Uterus (tissue), 4 donors: ENCODE results near the gene COL23A1. TPM values are rescaled to one million over a fixed set of nuclear protein-coding genes. Genes with fewer than 3 reads are reported as not detected.

Experiments used
- DNase-seq, 2 donors: peaks; one replicate each; pipeline ENCODE4 v3.0.0-alpha.2; 2019 to 2020
- H3K27ac ChIP-seq, 2 donors: fragments of 200-600 bp; sonication (generic); 1 replicate in 1 of 2; 2 replicates in 1 of 2; pipeline ENCODE4 v1.5.1; 2016 to 2018
- H3K27me3 ChIP-seq, 2 donors: fragments of 200-600 bp; sonication (generic); one replicate each; pipeline ENCODE4 v1.5.1; 2018 to 2019; ENCODE audit warnings: control low read depth in 1 of 2
- H3K36me3 ChIP-seq, 2 donors: fragments of 200-600 bp; sonication (generic); one replicate each; pipeline ENCODE4 v1.5.1; 2019; ENCODE audit warnings: control low read depth in 1 of 2
- H3K4me1 ChIP-seq, 2 donors: fragments of 200-600 bp; sonication (generic); one replicate each; pipeline ENCODE4 v1.5.1; 2018 to 2019; ENCODE audit warnings: control low read depth in 1 of 2
- H3K4me3 ChIP-seq, 2 donors: fragments of 200-600 bp; sonication (generic); 1 replicate in 1 of 2; 2 replicates in 1 of 2; pipeline ENCODE4 v1.5.1; 2018 to 2019; ENCODE audit warnings: mild to moderate bottlenecking in 1 of 2
- H3K9me3 ChIP-seq, 2 donors: fragments of 200-600 bp; sonication (generic); one replicate each; pipeline ENCODE4 v1.5.1; 2019; ENCODE audit warnings: control low read depth in 1 of 2
- POLR2A ChIP-seq, 2 donors: fragments of 450-650 bp; IDR thresholded peaks; one replicate each; pipeline ENCODE4 v1.6.1; 2016; ENCODE audit warnings: antibody characterized with exemption in 2 of 2, mild to moderate bottlenecking in 1 of 2, moderate library complexity in 1 of 2
- intact Hi-C: fragments of 100-400 bp; cut with DNase I; formaldehyde crosslinking; loops from one replicate; pipeline ENCODE4 v1.15.1; 2023; ENCODE audit warnings: low total_unique reads
- total RNA-seq, 4 donors: library from RNA; depleted of rRNA in 3 of 4; stranded (reverse); fragments of >200 nt in 3 of 4; gene quantifications; one replicate each; pipeline versions ENCODE4 v1.1.0 to v1.2.4, GENCODE V29; 2014 to 2023
- TF ChIP-seq, protein P1 (sequence below), 4 experiments: fragments of 200-600 bp in 2 of 4; fragments of 450-650 bp in 2 of 4; sonication (generic) in 2 of 4; IDR thresholded peaks; one replicate each; pipeline ENCODE4 v1.5.1; 2016 to 2019; ENCODE audit warnings: antibody characterized with exemption in 4 of 4, mild to moderate bottlenecking in 2 of 4, moderate library complexity in 1 of 4
- donor health status: DM: yes; HTN: yes; CAD: no.

COL23A1 gene
- total RNA-seq, 4 donors from 2014 or later = 0.85 to 7.6 (median 2.0) TPM; not detected in 1

DNA sequence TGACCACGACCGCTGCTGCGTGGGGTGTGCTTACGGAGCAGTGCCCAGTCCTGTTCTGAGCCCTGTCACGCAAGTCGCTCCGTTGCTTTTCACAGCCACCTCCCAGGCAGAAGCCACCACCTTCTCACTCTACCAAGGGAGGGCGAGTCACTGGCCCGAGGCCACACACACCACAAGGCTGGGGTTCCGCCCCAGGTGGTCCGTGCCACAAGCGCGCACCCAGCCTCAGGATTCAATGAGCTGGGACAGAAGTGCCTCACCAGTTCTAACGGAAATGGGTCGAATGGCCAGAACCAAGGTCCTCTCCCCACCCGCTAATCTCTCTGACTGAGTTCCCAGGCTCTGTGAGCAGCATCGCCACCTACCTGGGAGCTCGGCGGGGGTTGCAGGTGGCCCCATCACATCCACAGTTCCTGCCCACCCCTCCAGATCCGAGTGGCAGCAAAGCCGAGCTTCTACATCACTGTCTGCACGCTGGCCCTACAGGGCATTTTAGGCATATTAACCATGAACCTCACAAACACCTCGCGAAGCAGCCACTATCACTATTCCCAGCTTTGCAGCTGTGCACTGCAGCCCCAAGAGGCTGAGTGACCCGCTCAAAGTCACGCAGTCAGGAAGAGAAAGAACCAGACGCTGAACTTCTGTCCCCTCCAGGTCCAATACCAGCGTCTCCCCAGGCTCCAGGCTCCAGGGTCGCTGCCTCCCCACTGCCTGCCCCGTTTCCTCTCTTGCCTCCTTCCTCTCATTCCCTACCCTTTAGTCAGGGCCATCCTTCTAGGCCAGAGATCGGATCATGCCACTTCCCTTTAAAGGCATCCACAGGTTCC, 265.5 kb downstream of the COL23A1 start:
- DNase-seq = no peak
- no peak overlapping the region for H3K4me3 ChIP-seq
- H3K27ac ChIP-seq = no peak overlapping the region
- no peaks in the 10 kb centered on the region for H3K9me3 ChIP-seq
- no peaks in the 10 kb centered on the region for H3K36me3 ChIP-seq
- no peak for TF ChIP-seq POLR2A (IDR thresholded peaks at IDR 0.05)
- TF ChIP-seq, protein P1, sequence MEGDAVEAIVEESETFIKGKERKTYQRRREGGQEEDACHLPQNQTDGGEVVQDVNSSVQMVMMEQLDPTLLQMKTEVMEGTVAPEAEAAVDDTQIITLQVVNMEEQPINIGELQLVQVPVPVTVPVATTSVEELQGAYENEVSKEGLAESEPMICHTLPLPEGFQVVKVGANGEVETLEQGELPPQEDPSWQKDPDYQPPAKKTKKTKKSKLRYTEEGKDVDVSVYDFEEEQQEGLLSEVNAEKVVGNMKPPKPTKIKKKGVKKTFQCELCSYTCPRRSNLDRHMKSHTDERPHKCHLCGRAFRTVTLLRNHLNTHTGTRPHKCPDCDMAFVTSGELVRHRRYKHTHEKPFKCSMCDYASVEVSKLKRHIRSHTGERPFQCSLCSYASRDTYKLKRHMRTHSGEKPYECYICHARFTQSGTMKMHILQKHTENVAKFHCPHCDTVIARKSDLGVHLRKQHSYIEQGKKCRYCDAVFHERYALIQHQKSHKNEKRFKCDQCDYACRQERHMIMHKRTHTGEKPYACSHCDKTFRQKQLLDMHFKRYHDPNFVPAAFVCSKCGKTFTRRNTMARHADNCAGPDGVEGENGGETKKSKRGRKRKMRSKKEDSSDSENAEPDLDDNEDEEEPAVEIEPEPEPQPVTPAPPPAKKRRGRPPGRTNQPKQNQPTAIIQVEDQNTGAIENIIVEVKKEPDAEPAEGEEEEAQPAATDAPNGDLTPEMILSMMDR (IDR thresholded peaks at IDR 0.05) = no peak
- no peaks in the 10 kb centered on the region for H3K27me3 ChIP-seq
- no peaks in the 10 kb centered on the region for H3K4me1 ChIP-seq
- intact Hi-C loops = no loop called here

DNA sequence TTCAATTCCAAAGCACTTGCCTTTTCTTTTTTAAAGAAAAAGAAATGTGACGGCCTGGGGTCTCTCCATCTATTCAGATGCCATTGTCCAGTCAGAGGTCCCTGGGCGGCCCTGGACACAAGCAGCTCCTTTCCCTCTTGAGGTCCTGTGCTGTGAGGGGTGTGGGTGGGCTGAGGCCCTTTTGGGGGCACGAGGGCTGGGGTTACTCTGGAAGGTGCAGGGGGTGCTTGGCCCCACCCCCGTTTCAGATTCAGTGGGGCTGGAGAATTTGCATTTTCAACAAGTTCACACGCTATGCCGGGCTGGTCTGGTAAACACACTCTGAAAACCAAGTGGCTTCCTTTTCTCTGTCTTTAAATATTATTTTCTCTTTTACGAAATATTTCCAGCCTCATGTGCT, 266.2 kb downstream of the COL23A1 start:
- no peak for DNase-seq
- Histone ChIP-seq H3K27ac (no peak overlapping the region), H3K4me1 (no peaks in the 10 kb centered on the region), H3K36me3 (no peaks in the 10 kb centered on the region), H3K4me3 (no peak overlapping the region), H3K27me3 (no peaks in the 10 kb centered on the region), H3K9me3 (no peaks in the 10 kb centered on the region)
- intact Hi-C loops = no loop called here
- TF ChIP-seq, protein P1 (IDR thresholded peaks at IDR 0.05) = no peak
- no peak for TF ChIP-seq POLR2A (IDR thresholded peaks at IDR 0.05)

DNA sequence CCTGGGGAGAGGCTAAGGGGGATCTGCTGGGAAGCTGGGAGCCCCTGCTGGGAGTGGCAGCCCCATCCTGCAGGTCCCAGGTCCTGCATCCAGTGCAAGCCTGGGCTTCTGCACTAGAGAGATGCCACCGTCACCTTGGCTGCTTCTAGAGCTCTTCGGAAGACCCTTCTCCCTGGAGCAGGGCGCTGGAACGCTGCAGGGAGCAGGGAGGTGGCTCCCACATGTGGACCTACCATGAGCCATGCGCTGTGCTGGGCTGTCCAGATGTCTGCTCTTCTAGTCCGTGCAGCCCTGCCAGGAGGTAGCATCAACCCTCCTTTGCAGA, 266.7 kb downstream of the COL23A1 start:
- Histone ChIP-seq H3K27me3 (no peaks in the 10 kb centered on the region), H3K4me3 (no peak overlapping the region), H3K27ac (no peak overlapping the region), H3K9me3 (no peaks in the 10 kb centered on the region), H3K4me1 (no peaks in the 10 kb centered on the region), H3K36me3 (no peaks in the 10 kb centered on the region)
- TF ChIP-seq, protein P1 (IDR thresholded peaks at IDR 0.05) = no peak
- no peak for TF ChIP-seq POLR2A (IDR thresholded peaks at IDR 0.05)
- intact Hi-C loops = no loop called here
- no peak for DNase-seq

DNA sequence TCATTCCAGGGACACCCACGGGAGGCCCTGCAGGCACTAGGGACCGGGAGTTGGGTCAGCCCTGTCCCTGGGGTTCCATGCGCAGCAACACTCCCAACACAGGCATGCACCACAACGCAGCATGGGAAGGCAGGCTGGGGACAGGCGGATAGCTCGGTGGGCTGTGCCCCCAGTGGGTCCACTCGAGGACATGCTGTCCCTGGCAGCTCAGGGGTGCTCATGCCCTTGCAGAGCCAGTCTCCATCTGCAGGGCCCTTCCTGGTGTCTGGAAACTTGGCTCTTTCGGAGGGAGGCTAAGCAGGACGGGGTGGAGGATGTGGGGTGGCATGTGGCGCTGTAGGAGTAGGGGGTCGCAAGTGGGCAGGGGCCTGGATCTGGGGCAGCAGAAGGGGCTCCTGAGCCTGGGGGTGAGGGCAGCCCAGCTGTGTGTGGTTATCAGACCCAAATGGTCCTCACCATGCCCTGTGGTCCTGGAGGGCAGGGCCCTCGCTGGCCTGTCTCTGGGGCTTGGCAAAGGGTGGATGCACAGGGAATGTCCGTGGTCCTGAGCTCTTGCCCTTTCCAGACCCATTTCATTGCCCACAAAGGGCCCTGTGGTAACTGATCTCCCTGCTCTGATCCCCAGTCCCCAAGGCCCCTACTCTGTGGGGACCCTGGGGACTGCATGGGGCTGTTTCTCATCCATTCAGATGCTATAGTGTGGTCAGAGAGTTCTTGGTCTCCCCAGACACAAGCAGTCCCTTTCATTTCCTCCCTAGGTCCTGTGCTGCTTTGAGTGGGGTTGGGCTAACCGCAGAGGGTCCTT, 267.3 kb downstream of the COL23A1 start:
- Histone ChIP-seq H3K9me3 (no peaks in the 10 kb centered on the region), H3K36me3 (no peaks in the 10 kb centered on the region), H3K4me3 (no peak overlapping the region), H3K4me1 (no peaks in the 10 kb centered on the region), H3K27ac (no peak overlapping the region), H3K27me3 (no peaks in the 10 kb centered on the region)
- TF ChIP-seq POLR2A (IDR thresholded peaks at IDR 0.05) = no peak
- TF ChIP-seq, protein P1 (IDR thresholded peaks at IDR 0.05) = no peak
- no peak for DNase-seq
- intact Hi-C loops = no loop called here

DNA sequence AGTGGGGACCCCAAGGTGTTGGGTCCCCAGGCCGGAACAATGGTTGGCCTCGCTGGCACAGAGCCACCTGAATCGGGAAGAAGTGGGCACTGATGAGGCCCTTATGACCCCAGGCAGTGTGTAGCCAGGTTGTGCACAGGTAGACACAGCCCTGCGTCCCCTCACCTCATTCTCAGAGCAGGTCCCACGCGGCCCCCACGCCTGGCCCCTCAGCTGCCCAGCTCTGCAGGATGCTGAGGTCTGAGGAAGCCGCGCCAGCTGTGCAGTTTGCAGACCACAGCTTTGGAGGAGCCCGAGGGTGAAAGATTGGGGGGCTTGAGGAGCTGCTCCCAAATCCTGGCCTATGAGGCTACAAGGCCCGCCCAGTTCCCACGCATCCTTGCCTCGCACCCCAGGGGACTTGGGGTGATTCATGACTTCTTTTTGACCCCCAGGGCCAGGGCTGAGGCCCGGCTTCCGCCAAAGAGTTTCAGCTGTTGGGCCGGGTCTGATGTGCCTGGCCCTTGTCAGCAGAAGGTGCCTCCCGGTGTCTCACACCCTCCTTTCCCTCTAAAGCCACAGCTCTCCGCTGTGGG, 269.8 kb downstream of the COL23A1 start:
- Histone ChIP-seq H3K9me3 (no peaks in the 10 kb centered on the region), H3K4me3 (no peak overlapping the region), H3K27me3 (no peaks in the 10 kb centered on the region), H3K36me3 (no peaks in the 10 kb centered on the region), H3K27ac (no peak overlapping the region), H3K4me1 (no peaks in the 10 kb centered on the region)
- no peak for DNase-seq
- no peak for TF ChIP-seq POLR2A (IDR thresholded peaks at IDR 0.05)
- TF ChIP-seq, protein P1 (IDR thresholded peaks at IDR 0.05) = no peak
- intact Hi-C loops = no loop called here
